HUES64 (cell line): ENCODE results near the gene KRTAP10-3.

Source experiments
- H3K27ac ChIP-seq: 2 replicates; pipeline ENCODE4 v1.7.0; 2013; ENCODE audit warnings: low read depth, low read length, inconsistent platforms
- H3K27me3 ChIP-seq: 2 replicates; pipeline ENCODE4 v1.6.1; 2013; ENCODE audit warnings: mild to moderate bottlenecking, low read length; ENCODE audit not compliant: insufficient read depth
- H3K36me3 ChIP-seq: 2 replicates; pipeline ENCODE4 v1.6.1; 2013; ENCODE audit warnings: mild to moderate bottlenecking, low read length; ENCODE audit not compliant: insufficient read depth
- H3K4me1 ChIP-seq: 2 replicates; pipeline ENCODE4 v1.6.1; 2013; ENCODE audit warnings: mild to moderate bottlenecking, low read length, moderate library complexity; ENCODE audit not compliant: insufficient read depth
- H3K4me3 ChIP-seq: 2 replicates; pipeline ENCODE4 v1.5.1; 2013; ENCODE audit warnings: mild to moderate bottlenecking, low read length, moderate library complexity
- H3K9ac ChIP-seq: 2 replicates; pipeline ENCODE4 v1.6.1; 2013; ENCODE audit warnings: mild to moderate bottlenecking, low read depth, low read length
- H3K9me3 ChIP-seq: 2 replicates; pipeline ENCODE4 v1.6.1; 2013; ENCODE audit warnings: low read depth, low read length; ENCODE audit not compliant: insufficient read depth
- WGBS: fragments of 150-250, 120-280 bp; methylation state at CpG from one replicate; pipeline ENCODE4 v1.1.7; 2013; ENCODE audit warnings: missing lambda C conversion rate; 5-methylcytosine and 5-hydroxymethylcytosine counted together

The KRTAP10-3 gene

DNA sequence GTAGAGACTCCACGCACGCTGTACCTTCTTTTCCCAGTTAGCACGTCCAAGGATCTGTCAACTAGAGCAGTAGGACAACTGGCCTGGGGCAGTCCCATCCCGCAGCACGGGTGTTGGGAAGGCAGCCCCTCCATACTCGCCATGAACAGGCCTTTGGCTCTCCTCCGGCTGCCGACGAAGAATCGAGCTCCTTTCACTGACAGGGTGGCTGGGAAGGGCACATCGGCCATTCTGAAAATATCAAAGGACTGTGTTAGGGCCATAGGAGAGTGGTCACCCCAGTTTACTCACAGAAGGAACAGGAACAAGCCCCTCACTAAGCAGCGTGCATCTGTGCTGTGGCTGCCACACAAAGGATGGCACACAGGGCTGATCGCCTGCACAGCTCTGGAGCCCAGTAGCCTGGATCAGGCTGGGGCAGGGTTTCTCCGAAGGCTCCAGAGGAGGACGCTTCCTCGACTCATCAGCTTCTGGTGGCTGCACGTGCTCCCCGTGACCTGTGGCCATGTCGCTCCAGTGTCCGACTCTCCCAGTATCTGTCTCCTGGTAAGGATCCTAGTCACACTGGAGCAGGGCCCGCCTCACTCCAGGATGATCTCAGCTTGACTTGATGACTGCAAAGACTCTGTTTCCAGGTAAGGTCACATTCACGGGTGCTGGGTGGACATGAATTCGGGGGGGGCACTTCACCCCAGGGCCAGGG is 27.5 kb downstream of the KRTAP10-3 start:
- Histone ChIP-seq H3K36me3 (no peaks in the 10 kb centered on the region), H3K27me3 (no peaks in the 10 kb centered on the region), H3K4me1 (no peaks in the 10 kb centered on the region), H3K27ac (no peak overlapping the region), H3K9me3 (no peaks in the 10 kb centered on the region), H3K4me3 (no peak overlapping the region), H3K9ac (no peak overlapping the region)
- WGBS, result 95% methylated on average over 23 of the region's 23 CpGs

DNA sequence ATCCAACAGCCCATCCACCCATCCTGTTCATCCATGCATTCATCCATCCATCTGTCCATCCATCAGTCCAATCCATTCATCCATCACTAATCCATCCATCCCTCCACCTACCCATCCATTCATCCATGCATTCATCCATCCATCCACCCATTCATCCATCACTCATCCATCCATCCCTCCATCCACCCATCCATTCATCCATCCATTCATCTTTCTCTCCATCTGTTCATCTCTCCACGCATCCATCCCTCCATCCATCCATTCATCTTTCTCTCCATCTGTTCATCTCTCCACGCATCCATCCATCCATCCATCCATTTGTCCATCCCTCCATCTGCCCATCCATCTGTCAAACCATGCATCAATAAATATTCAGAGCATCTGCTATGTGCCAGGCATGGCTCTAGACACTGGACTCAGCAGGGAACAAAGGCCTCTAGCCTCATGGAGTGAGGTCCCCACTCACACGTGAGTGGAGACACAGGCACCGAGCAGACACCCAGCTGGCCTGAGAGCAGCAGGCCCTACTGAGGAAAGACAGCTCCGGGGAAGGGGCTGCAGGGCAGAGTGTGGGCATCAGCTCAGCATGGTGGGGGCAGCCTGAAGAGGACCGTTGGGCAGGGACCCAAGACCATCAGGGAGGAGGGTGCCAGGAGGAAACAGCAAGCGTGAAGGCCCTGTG is 28.2 kb downstream of the KRTAP10-3 start:
- WGBS, result 95% methylated on average over 7 of the region's 7 CpGs
- Histone ChIP-seq H3K27me3 (no peaks in the 10 kb centered on the region), H3K9me3 (no peaks in the 10 kb centered on the region), H3K9ac (no peak overlapping the region), H3K27ac (no peak overlapping the region), H3K4me1 (no peaks in the 10 kb centered on the region), H3K4me3 (no peak overlapping the region), H3K36me3 (no peaks in the 10 kb centered on the region)

DNA sequence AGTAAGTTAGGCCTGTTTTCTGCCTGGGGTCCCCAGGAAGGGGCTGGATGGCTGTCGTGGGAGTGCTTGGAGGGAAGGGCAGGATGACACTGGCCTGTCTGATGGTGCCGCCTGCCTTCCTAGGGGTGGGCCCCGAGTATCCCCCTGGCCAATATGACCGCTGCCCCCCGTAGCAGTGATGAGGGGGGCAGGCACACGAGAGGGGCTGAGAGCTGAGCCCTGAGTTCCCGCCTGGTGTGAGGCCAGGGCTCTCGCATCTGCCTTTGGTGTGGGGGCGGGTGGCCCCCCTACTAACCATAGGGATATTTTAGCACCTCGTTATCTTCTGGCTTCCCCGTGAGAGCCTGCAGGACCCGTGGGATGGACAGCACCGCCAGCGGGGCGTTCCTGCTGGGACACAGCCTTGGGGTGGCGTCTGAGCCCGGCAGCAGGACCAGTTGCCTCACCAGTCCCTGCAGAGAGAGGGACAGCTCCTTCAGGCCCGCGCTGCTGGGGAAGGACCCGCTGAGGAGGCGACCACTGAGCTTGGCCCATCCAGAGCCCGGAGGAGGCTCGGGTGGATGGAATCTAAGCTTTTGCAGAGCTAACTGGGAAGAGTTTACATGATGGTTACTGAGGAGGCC is 29.0 kb downstream of the KRTAP10-3 start:
- no peaks in the 10 kb centered on the region for H3K4me1 ChIP-seq

DNA sequence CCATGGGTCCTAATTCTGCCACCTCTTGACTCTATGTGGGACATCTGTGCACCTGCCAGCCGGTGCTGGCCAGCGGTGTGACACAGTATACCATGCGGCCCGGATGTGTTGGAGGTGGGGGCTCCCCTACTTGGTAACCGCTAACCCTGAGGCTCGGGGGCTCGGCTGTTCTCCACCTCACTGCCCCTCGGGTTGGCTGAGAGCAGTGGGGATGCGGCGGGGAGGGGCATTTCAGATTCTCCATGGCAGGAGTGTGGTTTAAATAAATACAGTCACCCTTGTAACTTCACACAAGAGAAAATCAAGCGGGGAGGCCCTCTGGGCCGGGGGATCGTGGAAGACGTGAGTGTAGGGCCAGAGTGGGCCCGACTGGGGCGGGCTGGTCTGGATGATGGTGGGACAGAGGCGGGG is 29.6 kb downstream of the KRTAP10-3 start:
- H3K4me1 ChIP-seq, result no peaks in the 10 kb centered on the region
- WGBS, result 92% methylated on average over 15 of the region's 17 CpGs
- no peak overlapping the region for H3K27ac ChIP-seq
- no peaks in the 10 kb centered on the region for H3K27me3 ChIP-seq
- H3K9me3 ChIP-seq, result no peaks in the 10 kb centered on the region
- no peaks in the 10 kb centered on the region for H3K36me3 ChIP-seq
- no peak overlapping the region for H3K9ac ChIP-seq
- H3K4me3 ChIP-seq, result no peak overlapping the region

More for the DNA sequence above, 29.0 kb downstream of the KRTAP10-3 start:
- H3K27me3 ChIP-seq, result no peaks in the 10 kb centered on the region
- WGBS, result 91% methylated on average over 23 of the region's 23 CpGs
- H3K36me3 ChIP-seq, result no peaks in the 10 kb centered on the region
- no peak overlapping the region for H3K27ac ChIP-seq
- no peaks in the 10 kb centered on the region for H3K9me3 ChIP-seq
- H3K9ac ChIP-seq, result no peak overlapping the region
- no peak overlapping the region for H3K4me3 ChIP-seq

DNA sequence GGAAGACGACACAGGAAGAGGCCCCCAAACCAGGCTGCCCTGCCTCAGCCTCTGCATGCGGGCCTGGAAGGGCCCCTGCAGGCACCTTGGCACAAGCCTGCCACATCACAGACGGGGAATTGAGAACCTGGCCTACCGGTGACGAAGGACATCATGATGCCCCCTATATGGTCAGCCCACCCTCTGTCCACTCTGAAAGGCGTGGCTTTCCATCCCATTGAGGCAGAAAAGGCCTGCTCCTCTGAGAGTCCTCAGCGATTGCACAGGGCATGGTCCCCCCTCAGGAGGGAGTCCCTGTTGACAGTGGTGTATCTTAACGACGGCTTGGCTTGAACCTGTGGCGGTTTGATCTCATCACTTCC is 30.0 kb downstream of the KRTAP10-3 start:
- no peaks in the 10 kb centered on the region for H3K9me3 ChIP-seq
- WGBS, result 95% methylated on average over 10 of the region's 10 CpGs
- H3K4me1 ChIP-seq, result no peaks in the 10 kb centered on the region
- H3K4me3 ChIP-seq, result no peak overlapping the region
- H3K27ac ChIP-seq, result no peak overlapping the region
- H3K9ac ChIP-seq, result no peak overlapping the region
- H3K36me3 ChIP-seq, result no peaks in the 10 kb centered on the region
- no peaks in the 10 kb centered on the region for H3K27me3 ChIP-seq

DNA sequence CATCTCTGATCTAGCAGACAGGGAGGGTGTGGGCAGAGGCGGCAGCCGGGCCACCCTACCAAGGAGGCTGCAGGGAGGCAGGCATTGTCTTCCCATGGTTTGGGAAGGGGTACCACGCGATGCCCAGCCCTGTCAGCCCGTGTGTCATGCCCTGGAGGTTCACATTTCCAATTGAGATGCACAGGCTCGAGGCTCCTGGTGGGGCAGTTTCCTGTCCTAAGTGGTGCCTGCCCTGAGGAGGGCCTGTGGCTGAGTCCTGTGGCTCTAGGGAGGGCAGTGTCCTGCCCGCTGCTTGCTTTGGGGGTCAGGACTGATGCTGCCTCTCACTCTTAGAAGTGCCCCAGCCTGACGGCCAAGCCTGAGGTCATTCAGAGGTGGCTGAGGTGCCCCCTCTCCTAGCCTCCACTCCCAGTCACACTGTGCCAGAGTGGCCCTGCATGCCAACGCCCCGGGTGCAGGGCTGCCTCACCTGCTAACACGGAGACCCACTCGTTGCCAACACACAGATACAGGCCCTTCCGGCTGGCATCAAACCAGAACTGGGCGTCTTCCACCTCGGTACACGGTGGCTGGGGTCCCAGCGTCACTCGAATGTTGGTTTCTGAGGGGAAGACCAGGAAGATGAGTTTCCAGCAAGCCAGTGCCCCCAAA is 30.5 kb downstream of the KRTAP10-3 start:
- Histone ChIP-seq H3K27ac (no peak overlapping the region), H3K9me3 (no peaks in the 10 kb centered on the region)
- whole genome bisulfite sequencing, result 92% methylated on average over 18 of the region's 18 CpGs

DNA sequence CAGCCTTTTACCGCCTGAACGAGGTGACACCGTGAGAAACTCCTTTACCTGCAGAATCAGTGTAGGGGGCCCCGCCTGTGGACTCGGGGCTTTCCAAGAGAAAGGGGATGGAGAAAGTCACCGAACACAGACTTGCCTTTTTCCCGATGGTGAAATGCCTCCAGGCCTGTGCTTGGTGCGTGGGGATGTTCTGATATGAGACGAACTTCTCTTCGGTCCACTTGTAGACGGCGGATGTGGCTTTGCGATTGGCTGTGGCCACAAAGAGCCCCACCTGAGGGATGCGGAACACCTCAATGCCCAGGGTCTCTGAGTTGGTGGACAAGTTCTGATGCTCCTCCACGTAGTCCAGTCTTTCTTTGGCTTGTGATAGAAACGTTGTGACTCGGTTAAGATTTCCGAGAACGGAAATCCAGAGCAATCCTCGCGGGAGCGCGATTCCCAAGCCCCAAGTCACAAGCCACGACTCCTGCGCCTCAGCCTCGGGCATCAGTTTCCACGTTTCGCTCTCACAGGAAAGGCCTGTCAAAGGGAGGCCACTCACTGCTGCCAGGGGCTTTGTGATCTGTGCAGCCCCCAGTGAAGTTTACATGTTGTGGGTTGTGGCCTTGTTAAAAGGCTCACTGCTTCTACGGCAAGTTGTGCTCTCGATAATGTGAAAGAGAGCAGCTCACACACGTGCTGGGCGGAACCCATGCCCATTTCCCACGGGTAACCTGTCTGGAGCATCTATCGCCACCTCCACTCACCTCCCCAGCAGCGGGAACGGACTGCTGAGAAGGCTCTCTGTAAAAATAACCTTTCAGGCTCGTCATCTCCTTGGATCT is 31.2 kb downstream of the KRTAP10-3 start:
- no peaks in the 10 kb centered on the region for H3K4me1 ChIP-seq
- no peaks in the 10 kb centered on the region for H3K9me3 ChIP-seq
- 94% methylated on average over 37 of the region's 37 CpGs for WGBS
- H3K27ac ChIP-seq, result no peak overlapping the region
- H3K36me3 ChIP-seq, result no peaks in the 10 kb centered on the region
- no peak overlapping the region for H3K9ac ChIP-seq
- H3K4me3 ChIP-seq, result no peak overlapping the region
- H3K27me3 ChIP-seq, result no peaks in the 10 kb centered on the region

More for the DNA sequence above, 30.5 kb downstream of the KRTAP10-3 start:
- Histone ChIP-seq H3K4me3 (no peak overlapping the region), H3K4me1 (no peaks in the 10 kb centered on the region), H3K27me3 (no peaks in the 10 kb centered on the region), H3K36me3 (no peaks in the 10 kb centered on the region), H3K9ac (no peak overlapping the region)

DNA sequence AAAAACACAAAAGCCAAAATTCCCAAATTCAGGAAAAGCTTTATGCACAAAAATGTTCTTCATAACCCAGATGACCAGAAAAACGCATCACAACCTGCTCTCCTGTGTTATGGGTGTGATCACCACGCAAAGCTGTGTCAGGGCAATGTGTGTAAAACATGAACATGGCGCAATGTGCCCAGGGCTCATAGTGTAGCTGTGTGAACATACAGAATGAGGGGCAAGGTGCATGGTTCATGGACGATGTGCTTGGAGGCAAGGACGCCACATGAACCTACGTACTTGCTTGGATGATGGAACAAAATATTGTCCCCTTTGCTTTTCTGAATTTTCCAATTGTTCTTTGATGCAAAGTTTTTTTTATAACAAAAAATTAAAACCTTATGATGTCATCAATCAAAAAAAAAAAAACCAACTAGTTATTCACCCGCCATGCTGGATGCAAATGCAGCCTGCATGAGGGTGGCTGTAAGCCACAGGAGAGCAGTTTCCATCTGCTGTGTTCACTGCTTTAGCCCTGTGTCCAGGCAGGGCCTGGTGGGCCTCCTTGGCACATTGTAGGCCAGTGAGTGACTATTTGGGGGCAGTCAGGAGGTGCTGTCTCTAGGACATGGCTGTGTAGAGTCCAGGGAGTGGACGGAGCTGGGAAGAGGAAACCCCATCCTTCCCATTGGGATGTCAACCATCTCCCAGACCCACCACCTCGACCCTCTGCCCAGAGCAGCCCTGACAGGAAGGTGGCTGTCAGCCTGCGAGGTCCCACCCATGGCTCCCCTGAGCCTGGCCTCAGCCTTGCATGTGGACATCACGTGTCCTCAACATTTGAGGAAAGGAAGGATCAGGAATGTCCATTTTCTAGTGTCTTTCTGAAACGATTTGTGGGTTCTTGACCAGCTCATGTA is 32.2 kb downstream of the KRTAP10-3 start:
- Histone ChIP-seq H3K27me3 (no peaks in the 10 kb centered on the region), H3K9me3 (no peaks in the 10 kb centered on the region), H3K4me3 (no peak overlapping the region), H3K4me1 (no peaks in the 10 kb centered on the region), H3K36me3 (no peaks in the 10 kb centered on the region), H3K27ac (no peak overlapping the region), H3K9ac (no peak overlapping the region)
- WGBS, result 93% methylated on average over 12 of the region's 12 CpGs

DNA sequence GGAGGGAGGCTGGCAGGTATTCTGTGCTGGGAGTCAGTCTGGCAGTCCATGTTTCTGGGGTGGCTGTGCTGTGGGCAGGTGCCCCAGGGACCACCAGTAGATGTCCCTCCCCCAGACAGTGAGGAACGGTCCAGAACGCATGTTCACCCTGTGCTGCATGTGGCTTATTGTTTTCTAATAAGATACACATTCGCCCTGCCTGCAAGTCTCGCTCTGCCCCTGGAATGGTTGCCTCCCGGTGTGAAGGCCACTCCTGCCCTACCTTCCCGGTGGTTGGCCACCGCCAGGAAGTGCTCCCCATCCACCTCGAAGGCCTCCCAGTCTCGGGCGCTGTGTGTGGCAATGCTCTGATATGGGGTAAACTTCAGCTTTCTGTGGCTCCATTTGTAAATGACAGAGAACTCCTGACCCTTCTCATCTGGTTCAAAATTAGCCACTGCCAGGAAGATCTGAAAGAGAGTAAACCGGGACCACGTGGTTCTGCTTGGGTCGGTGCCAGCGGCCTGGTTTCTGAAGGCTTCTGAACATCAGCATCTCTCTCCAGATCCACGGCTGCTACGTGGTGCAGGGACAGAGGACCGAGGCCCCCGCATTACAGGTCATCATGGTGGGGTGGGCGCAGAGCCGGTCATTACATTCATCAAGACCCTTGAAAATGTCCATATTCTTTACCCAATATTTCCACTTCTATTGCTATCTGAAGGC is 33.1 kb downstream of the KRTAP10-3 start:
- Histone ChIP-seq H3K27ac (no peak overlapping the region), H3K4me3 (no peak overlapping the region), H3K9ac (no peak overlapping the region), H3K9me3 (no peaks in the 10 kb centered on the region), H3K27me3 (no peaks in the 10 kb centered on the region), H3K4me1 (no peaks in the 10 kb centered on the region), H3K36me3 (no peaks in the 10 kb centered on the region)
- whole genome bisulfite sequencing, result 93% methylated on average over 20 of the region's 20 CpGs
